DND-41 (cell line): ENCODE results near the gene PDE4B.

ENCODE experiments used
- CTCF ChIP-seq: IDR thresholded peaks from 2 replicates; pipeline ENCODE4 v1.5.1; 2012; ENCODE audit warnings: borderline replicate concordance, low read length, moderate library complexity, mild to moderate bottlenecking; ENCODE audit not compliant: poor library complexity, severe bottlenecking; ENCODE audit errors: extremely low read depth
- EZH2 ChIP-seq: IDR thresholded peaks from 3 replicates; pipeline ENCODE4 v1.6.1; 2012; ENCODE audit warnings: borderline replicate concordance, low read depth, mild to moderate bottlenecking, moderate library complexity, low read length, inconsistent platforms; ENCODE audit not compliant: severe bottlenecking

- TF ChIP-seq CTCF (no peak), EZH2 (no peak)
Observed at GRCh38 chr1:66413838-66414175, 621.1 kb downstream of the PDE4B start.
